Measurements from ENCODE around the gene PPP5C.

The PPP5C gene

DNA sequence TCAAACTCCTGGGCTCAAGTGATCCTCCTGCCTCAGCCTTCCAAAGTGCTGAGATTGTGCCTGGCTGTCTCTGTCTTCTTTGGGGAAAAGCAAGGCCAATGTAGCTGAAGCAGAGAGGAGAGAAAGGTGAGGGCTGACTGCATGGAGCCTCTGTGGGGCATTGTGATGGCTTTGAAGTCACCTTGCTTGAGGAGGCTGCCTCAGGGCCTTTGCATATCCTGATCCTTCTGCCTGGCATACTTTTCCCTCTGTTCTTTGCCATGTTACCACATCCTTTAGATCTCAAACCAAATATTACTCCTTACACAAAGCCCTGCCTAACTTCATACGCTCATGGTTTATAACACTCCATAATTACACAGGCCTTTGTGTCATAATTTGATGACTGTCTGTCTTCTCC lies 9.4 kb upstream of the PPP5C start:
- DNase-seq (ENCODE audit: low spot score) = no peak

DNA sequence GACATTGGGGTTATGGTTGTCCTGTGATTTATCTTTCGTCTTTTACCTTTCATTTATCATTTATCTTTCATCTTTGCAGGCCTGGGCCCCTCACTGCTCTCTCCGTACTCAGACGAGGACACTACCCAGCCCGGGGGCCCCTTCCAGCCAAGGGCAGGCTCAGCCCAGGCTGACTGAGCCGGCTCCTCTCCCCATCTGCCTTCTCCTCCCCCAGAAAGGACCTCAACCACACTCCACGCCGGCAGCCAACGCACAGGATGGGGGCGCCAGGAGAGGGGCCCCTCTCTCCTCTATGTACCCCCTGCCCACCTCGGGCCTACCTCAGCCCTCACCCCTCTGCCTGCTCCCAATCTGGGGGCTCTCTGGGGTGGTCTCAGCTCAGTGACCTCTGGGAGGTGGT lies 7.4 kb upstream of the PPP5C start:
- DNase-seq (ENCODE audit: low spot score) = no peak

DNA sequence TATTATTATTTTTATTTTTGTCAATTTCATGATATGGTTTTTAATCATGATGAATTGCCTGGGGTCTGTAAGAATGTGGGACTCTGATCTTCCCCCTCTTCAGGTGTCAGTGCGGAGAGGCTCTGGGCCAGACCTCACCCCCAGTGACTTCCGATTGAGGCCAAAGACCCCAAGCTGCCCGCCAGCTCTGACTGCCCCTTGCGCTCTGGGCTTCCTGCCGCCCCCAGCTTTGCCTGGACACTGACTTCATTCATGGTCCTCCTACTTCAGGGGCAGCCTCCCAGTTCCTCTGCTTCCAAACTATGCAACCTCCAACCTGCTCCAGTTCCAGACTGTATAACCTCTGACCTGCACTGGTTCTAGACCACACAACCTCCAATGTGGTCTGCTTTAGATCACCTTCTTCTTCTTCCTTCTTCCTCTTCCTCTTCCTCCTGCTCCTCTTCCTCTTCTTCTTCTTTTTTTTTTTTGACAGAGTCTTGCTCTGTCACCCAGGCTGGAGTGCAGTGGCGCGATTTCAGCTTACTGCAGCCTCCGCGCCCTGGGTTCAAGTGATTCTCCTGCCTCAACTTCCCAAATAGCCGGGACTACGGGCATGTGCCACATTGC lies 6.7 kb upstream of the PPP5C start:
- no peak for DNase-seq (ENCODE audit: low spot score)

DNA sequence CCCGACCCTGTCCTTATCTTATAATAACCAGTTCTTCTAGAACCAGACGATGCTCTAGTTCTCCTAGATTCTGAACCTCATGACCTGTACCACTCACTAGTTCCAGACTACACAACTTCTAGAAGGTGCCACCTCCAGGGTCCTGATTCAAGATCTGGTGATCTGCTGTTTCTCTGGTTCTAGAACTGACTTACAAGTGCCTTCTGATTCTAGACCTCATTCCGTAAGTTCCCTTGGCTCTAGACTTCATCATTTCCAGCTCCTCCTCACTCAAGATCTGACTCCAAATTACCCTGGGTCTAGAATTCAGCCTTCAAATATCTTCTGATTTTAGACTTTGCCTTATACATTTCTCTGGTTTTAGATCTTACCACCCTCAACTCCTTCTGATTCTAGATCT lies 5.0 kb upstream of the PPP5C start:
- DNase-seq (ENCODE audit: low spot score) = no peak

DNA sequence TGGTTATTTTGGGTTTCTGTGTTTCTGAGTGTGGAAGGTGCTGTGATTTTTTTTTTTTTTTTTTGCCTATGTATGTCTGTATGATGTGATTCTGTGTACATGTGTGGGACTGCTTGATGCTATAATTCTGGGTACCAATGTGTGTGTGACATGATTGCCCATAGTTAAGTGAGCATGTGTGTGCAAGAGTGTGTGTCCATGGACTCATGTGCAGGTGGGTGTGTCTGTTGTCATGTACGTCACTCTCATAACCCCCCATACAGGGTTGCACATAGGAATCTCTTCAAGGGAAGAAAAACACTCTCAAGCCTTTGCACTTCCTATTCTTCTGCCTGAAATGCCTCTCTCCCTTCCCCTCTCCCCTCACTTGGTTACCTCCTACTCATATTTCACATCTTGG lies 2.5 kb upstream of the PPP5C start:
- no peak for DNase-seq (ENCODE audit: low spot score)

DNA sequence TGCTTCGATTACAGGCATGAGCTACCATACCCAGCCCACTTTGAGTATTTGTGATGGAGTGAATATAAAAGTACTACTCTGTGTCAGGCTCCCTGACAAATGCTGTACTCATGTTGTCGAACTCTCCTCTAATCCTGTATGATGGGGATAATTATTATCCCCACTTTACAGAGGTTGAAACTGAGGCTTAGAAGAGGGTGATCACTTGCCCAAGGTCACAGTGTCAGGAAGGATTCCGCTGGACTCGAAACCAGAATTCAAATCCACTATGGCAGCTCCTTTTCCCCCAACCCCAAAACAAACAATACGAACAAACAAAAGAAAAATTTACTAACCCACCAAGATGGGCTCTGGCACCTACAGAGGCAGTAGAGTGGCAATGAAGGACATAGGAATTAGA lies 1.7 kb upstream of the PPP5C start:
- no peak for DNase-seq (ENCODE audit: low spot score)

DNA sequence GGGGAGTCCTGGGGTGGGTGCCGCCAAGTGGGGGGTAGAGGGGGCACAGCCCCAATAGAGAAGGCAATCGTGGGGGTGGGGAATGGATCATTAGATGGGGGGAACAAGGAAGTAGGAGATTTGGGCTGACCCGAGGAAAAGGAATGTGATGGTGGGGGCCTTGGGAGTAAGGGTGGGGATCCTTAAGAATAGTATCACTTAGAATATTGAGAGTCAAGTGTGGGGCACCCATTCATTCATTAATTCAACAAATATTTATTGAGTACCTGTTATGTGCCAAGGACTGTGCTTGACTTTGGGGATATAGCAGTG lies 641 bp downstream of the PPP5C start:
- no peak for DNase-seq (ENCODE audit: low spot score)

DNA sequence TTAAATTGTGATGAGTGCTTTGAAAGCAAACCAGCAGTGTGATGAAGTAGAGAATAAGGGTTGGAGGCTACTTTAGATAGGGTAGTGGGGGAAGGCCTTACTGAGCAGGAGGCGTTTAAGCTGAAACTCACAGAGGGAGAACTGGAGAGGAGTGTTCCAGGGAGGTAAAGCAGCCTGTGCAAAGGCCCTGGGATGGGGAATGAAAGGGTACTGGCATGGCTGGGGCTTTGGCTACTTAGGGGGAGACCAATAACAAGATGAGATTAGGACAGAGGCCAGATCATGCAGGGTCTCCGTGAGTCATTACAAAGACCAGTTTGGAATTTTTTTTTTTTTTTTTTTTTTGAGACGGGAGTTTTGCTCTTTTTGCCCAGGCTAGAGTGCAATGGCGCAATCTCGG lies 1.1 kb downstream of the PPP5C start:
- DNase-seq (ENCODE audit: low spot score) = no peak

DNA sequence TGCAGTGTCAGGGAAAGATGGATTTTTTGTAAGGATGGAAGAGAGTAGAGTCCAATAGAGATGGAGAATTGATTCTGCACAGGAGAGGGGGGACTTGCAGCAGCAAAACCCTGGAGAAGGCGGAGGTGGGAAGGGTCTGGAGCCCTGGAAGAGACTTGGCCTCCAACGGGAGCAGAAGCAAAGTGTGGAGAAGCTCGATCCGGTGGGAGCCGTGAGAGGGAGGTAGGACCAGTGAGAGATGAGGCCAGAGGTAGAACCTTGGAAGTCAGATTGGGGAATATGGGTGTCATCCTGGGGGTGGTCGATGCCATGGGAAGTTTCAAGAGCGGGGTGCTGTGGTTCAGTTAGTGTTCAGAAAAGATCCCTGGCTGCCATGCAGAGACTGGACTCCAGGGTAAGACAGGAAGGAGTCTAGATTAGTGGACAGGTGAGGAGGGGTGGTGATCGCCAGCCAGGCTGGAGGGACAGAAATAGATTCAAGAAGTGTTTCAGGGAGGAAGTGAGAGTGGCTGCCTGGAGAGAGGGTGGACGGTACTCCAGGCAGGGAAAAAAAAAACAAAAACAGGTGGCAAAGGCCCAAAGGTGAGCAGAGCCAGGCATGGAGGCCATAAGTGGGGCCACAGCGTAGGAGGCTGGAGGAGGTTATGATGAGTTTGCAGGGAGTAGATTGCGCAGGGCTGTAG lies 2.6 kb downstream of the PPP5C start:
- no peak for DNase-seq (ENCODE audit: low spot score)

DNA sequence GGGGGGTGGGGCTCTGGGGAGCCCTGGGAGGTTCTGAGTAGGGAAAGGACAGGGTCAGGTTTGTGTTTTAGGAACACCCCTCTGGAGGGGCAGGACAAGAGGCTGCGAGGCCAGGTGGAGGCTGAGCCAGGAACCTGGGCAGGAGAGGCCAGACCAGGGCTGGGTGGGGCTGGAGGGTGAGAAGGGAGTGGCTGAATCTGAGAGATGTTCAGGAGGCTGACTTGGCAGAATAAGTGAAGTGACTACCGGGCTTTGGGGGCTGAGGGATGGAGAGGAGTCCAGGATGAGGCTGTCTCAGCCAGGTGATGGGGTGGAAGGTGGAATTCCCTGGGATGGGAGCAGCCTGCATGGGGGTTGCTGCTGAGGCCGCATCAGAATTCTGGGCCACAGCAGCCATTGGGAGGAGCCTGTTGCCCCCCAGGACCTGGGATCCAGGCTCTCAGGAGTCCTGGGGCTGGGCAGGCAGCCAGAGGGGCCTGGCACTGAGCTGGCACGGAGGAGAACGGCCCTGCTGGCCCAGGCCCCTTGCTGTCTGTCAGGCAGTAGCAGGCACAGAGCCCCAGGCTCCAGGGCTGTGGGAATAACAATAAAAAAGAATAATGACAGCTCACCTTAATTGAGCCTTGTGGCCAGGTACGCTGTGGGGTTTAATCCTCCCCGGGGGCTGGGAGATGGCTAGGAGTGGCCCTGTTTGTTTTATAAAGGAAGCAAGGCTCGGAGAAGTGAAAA lies 3.3 kb downstream of the PPP5C start:
- DNase-seq (ENCODE audit: low spot score) = peak; percentile 27

DNA sequence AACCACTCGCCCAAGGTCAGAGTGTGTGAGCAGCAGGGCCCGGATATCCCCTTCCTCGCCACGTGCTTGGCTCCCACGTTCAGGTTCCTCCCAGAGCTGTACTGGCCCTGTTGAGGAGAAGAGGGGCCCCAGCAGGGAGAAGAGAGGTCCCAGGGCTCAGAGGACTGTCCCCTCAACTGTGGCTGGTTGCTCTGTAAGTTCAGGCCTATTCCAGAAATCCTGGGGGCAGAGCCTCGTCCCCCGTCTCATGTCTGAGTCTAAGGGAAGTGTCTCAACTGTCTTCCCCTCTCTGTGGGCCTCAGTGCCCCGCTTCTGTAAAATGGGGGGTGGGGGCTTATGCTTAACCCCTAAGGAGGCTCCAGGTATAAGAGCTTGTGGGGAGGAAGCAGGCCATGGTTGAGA lies 3.9 kb downstream of the PPP5C start:
- peak; percentile 30 for DNase-seq (ENCODE audit: low spot score)

DNA sequence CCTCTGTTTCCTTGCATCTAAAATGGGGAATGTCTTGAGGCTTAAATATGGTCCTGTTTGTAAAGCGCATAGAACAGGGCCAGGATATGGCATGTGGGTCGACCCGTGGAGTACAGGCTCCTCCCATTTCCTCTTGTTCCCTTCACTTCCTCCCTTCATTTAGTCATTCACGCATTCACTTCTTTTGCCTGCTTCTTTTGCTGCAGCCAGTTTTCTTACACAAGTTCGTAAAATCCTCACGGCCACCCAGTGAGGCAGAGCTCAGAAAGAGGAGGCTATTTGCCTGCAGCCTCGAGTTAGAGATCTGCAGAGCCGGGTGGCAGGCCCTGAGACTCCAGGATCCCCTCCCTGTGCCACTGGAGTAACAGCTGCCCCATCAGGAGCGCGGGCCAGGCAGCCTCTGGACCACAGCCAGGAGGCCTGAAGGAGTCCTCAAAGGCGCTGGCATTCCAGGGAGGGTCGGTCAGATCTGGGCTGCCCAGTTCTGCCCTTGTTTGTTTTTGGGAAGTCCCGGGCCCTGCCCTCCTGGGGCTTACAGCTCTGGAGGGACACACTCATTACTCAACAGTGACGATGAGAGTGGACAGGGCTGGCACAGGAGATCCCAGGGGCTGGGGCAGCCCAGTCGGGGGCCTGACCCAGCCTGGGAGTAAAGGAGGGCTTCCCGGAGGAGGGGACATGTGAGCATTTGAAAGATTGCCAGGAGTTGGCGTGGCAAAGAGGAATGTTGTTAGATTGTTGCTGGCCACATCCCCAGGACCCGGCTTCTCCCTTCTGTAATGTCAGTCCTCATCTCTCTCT lies 4.6 kb downstream of the PPP5C start:
- peak; percentile 65 for DNase-seq (ENCODE audit: low spot score)

DNA sequence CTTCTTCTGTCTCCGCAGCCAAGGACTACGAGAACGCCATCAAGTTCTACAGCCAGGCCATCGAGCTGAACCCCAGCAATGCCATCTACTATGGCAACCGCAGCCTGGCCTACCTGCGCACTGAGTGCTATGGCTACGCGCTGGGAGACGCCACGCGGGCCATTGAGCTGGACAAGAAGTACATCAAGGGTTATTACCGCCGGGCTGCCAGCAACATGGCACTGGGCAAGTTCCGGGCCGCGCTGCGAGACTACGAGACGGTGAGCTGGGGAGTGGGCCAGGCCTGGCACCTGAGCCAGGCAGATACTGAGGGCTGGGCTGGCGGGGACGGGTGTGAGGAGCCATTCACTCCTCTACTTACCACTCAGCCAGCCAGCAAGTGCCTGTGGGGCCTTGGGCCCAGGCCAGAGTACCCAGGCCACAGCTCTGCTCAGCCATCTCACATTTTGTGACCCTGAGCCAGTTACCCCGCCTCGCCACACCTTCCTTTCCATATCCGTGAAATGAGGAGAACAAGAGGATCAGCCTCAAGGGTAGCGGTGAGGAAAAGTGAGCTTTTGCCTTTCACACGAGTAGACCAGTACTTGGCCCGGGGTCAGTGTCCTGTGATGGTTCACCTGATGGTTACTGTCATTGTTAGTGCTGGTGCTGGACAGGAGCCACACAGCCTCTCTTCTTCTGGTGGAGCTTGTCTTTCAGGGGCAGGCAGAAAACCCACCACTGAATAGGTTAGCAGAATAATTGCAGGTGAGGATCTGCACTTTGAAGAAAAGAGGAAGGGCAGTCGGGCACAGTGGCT lies 7.0 kb downstream of the PPP5C start:
- no peak for DNase-seq (ENCODE audit: low spot score)

DNA sequence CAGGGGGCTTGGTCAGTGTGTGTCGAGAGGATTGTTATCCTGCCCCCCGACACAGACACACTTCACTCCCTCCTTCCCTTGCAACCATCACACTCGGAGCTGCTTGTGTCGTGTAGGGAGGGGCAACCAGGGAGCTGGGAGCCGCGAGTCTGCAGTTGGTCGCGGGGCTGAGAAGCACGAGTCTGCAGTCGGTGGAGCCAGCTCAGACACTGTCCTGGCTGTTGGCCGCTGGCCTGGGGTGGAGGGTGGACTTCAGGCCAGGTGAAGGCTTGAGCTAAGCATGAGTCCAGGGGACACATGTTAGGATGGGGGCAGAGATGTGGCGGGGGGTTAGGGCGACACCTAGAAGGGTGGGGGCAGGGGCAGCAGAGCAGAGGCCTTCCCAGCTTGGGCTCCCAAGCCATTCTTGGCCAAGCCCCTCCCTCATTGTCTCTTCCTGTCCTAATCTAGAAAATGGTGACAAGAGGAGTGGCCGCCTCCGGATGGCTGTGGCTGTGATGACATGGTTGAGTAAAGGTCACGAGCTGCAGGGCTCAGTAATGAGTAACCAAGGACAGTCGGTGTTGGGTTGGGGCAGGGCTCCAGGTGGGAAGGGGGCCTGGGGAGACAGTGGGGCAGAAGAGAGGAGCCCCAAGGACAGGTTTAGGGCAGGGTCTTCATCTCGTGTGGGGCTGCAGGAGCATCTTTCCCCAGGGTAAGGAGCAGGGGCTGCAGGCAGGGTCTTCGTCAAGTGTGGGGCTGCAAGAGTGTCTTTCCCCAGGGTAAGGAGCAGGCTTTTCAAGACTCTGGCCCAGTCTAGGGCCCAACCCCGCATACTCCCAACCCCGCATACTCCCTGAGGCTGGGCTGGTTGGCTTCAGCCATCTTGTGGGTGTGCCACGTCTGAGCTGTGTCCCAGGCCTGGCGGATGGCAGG lies 8.6 kb downstream of the PPP5C start:
- DNase-seq (ENCODE audit: low spot score) = no peak

DNA sequence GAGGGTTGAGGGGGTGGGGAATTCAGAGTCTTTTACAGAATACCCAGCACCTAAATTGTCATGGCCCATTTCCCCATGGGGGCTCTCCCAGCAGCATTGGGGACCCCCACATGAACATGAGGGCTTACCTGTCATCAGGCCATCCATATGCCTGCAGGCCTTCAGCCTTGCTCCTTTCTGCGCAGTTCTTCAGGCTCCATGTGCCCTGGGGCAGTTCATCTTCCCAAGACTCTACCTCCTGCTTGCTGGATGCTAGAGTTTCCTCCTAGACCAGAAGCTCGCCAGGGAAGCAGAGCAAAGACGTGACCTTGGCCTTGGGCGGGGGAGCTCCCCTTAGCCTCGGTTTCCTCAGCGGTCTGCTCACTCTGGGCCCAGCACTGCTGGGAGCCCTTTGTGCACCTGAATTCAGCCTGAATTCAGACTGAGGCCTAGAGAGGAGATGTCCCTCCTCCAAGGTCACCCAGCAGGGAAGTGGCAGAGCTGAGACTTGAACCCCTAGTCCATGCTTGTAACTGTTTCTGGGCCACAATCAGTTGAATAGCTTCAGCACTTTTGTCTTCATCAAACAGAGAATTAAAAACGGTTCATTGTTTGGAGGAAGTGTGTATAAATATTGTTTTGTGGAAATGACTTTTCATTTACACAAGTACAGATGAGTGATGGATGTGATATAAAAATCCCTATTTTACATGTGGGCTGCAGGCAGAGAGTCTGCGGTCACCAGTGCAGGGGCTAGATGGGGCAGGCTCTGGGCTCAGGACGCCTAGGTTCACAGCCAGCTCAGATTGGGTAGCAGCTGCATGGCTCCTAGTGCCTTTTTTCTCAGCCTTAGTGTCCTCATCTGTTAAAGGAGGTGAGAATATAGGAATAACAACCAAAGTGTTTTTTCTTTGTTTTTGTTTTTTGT lies 9.5 kb downstream of the PPP5C start:
- DNase-seq (ENCODE audit: low spot score) = no peak

DNA sequence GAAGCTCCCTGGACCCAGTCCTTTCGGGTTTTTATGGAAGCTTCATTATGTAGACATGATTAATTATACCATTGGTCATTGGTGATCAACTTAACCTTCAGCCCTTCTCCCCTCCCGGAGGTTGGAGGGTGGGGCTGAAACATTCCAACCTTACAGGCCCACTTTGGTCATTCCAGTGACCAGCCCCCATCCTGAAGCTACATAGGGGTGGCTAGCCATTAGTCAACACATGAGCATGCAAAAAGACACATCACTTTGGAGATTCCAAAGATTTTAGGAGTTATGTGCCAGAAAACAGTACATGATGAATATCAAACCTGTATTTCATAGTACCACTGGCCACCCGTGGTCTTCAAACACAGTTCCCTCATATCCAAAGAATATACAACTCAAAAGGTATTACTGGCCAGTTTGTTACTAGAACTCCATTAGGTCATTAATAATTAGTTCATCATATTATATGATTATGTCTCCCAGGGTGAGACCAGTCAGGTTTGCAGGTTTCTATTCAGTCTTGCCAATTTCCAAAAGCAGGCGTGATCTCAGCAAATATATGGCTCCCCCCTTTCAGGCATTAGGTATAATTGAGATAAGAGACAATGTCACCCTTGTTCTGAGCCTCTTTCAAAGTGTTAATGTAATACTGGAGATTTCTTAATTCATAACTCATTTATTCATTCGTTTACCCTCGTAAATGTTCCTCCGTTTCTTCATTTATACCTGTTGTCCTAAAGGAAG lies 11.1 kb downstream of the PPP5C start:
- DNase-seq (ENCODE audit: low spot score) = no peak

DNA sequence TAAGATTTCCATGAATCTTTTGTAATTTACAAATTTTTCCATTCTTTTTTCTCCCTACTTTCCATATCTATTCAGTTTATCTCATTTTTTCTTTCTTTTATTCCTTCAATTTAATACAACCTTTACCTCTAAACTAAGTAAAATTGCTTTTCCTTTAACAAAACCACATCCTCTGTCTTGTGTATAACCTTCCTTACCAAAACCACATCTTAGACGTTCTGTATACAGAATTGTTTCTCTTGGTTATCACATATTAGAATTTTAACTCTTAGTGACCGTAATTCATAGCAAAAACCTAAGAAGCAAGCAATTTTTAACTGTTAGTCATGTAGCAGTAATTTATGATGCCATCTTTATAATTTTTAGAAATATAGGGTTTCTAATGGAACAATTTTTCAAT lies 15.0 kb downstream of the PPP5C start:
- DNase-seq (ENCODE audit: low spot score) = no peak

DNA sequence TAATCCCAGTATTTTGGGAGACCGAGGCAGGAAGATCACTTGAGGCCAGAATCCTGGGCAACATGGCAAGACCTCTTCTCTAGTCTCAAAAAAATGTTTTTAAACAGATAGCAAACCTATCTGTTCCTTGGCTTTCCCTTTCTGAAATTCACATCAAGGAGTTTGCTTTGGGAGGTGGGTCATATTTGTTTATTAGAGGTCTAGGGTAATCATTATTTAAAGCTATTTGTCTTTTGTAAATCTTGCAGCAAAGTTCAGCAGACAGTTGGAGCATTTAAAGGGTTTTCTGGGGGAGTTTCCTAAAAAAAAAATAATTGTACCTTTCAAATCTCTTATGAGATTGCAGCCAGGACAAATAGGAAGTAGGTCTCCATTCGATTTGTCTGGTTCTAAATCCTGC lies 17.5 kb downstream of the PPP5C start:
- no peak for DNase-seq (ENCODE audit: low spot score)

DNA sequence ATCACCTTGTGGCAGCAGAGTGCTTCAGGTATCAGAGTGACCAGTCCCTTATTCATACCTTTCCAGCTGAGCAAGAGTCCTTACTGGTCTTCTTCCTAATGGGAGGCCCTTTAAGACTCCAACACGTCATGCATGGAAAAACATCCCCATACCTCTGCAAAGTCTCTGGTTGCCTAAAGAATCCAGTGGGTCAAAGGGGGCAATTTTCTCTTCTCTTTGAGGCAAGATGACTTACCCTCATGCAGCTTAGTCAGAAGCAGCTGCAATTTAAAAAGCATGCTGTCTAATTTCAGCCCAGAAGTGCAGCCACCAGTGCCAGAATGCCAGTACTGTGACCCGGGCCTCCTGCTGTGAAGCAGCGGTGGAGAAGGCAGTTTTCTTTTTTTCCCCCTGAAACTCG lies 18.7 kb downstream of the PPP5C start:
- no peak for DNase-seq (ENCODE audit: low spot score)
